CD4-positive, alpha-beta T cell treated with Interleukin-6 at 100 ng/mL for 8 hours (primary cell): ENCODE measurements around the gene INO80.

Experiments used
- DNase-seq: peaks from one replicate; pipeline ENCODE4 v3.0.0-alpha.2; 2020; ENCODE audit warnings: mixed read lengths, low spot score

INO80 gene

GRCh38 chr15:41001524-41002214 lies 114.4 kb downstream of the INO80 start:
- DNase-seq = no peak

GRCh38 chr15:40999190-40999589 lies 116.9 kb downstream of the INO80 start:
- no peak for DNase-seq

GRCh38 chr15:40995656-40996055 lies 120.4 kb downstream of the INO80 start:
- no peak for DNase-seq

- no peak for DNase-seq
These were observed 123.3 kb downstream of the INO80 start for GRCh38 chr15:40992825-40993224.

- no peak for DNase-seq
These were observed 123.8 kb downstream of the INO80 start for GRCh38 chr15:40992241-40992741.

GRCh38 chr15:40991355-40991754 lies 124.7 kb downstream of the INO80 start:
- DNase-seq = no peak

GRCh38 chr15:40990789-40991188 lies 125.3 kb downstream of the INO80 start:
- DNase-seq = no peak

- DNase-seq = no peak
These were observed 126.0 kb downstream of the INO80 start for GRCh38 chr15:40990080-40990479.

GRCh38 chr15:40988156-40988555 lies 127.9 kb downstream of the INO80 start:
- no peak for DNase-seq

- no peak for DNase-seq
These were observed 129.3 kb downstream of the INO80 start for GRCh38 chr15:40986820-40987219.

- no peak for DNase-seq
These were observed 130.3 kb downstream of the INO80 start for GRCh38 chr15:40985541-40986330.

GRCh38 chr15:40984964-40985363 lies 131.1 kb downstream of the INO80 start:
- no peak for DNase-seq

GRCh38 chr15:40984406-40984805 lies 131.7 kb downstream of the INO80 start:
- DNase-seq = no peak

- DNase-seq = no peak
These were observed 133.2 kb downstream of the INO80 start for GRCh38 chr15:40982855-40983254.

GRCh38 chr15:40981186-40981585 lies 134.9 kb downstream of the INO80 start:
- no peak for DNase-seq

- DNase-seq = no peak
These were observed 137.5 kb downstream of the INO80 start for GRCh38 chr15:40978562-40978961.

GRCh38 chr15:40978141-40978540 lies 137.9 kb downstream of the INO80 start:
- no peak for DNase-seq

GRCh38 chr15:40976819-40977218 lies 139.3 kb downstream of the INO80 start:
- no peak for DNase-seq

GRCh38 chr15:40974879-40975278 lies 141.2 kb downstream of the INO80 start:
- no peak for DNase-seq

GRCh38 chr15:40969363-40969762 lies 146.7 kb downstream of the INO80 start:
- DNase-seq = no peak

- no peak for DNase-seq
These were observed 147.6 kb downstream of the INO80 start for GRCh38 chr15:40968290-40969085.

- no peak for DNase-seq
These were observed 151.4 kb downstream of the INO80 start for GRCh38 chr15:40964634-40965033.

GRCh38 chr15:40964006-40964405 lies 152.1 kb downstream of the INO80 start:
- DNase-seq = no peak
